HCT116 (cell line): ENCODE data around the gene RINL. TPM values are rescaled to one million over a fixed set of nuclear protein-coding genes. Genes with fewer than 3 reads are reported as not detected.

Source experiments
- ATAC-seq: fragments of 200-7000 bp; cut with Tn5 transposase; 2 replicates; pipeline ENCODE4 v1.9.1; 2020; ENCODE audit warnings: mild to moderate bottlenecking, moderate library complexity
- BruUV-seq: library from RNA; stranded (reverse); fragments of 400-500 nt; replicated peaks from 2 replicates; lab custom pipeline; 2021; lab: Mats Ljungman, UMichigan
- CTCF ChIA-PET: fragments of 300-600 bp; sonication (Branson Sonifier 250); formaldehyde crosslinking; loops from one replicate; lab custom pipeline; 2021; ENCODE audit warnings: antibody characterized with exemption; lab: Charles Lee
- POLR2A ChIA-PET: fragments of 300-600, 350-600 bp; sonication (Branson Sonifier 250); formaldehyde crosslinking; loops from one replicate; lab custom pipeline; 2021; ENCODE audit warnings: antibody characterized with exemption; lab: Charles Lee
- RAD21 ChIA-PET, 2 experiments: fragments of 300-600 bp; sonication (Branson Sonifier 250); formaldehyde crosslinking; loops; one replicate each; lab custom pipeline; 2023; ENCODE audit warnings: low total read pairs in 2 of 2; ENCODE audit not compliant: uncharacterized antibody in 2 of 2, unreplicated experiment in 2 of 2, low non-redundant PET in 1 of 2; lab: Charles Lee
- DNase-seq: peaks from one replicate; pipeline ENCODE4 v3.0.0-alpha.2; 2010; ENCODE audit warnings: low read depth, low spot score
- H2AFZ ChIP-seq: fragments of 200-600 bp; shearing (Covaris generic), sonication (generic); 2 replicates; pipeline ENCODE4 v1.6.1; 2017; ENCODE audit warnings: low read depth, mixed run types, mixed read lengths, antibody characterized with exemption, low read length; ENCODE audit not compliant: poor library complexity, severe bottlenecking
- H3K27ac ChIP-seq: 2 replicates; pipeline ENCODE4 v1.5.1; 2012; ENCODE audit warnings: low read depth, low read length
- H3K27me3 ChIP-seq: fragments of 200-600 bp; sonication (generic); 2 replicates; pipeline ENCODE4 v1.6.1; 2016; ENCODE audit warnings: mixed run types, low read length, mixed read lengths; ENCODE audit not compliant: insufficient read depth
- H3K36me3 ChIP-seq, 2 experiments: fragments of 200-500 bp in 1 of 2; fragments of 200-600 bp in 1 of 2; sonication (Bioruptor generic) in 1 of 2; sonication (generic) in 1 of 2; 2 replicates each; pipeline versions ENCODE4 v1.5.1 to v1.6.1; 2014 to 2016; ENCODE audit warnings: low read length in 2 of 2, inconsistent platforms in 1 of 2, mixed read lengths in 1 of 2, mixed run types in 1 of 2; ENCODE audit not compliant: insufficient read depth in 2 of 2, control insufficient read depth in 1 of 2
- H3K4me1 ChIP-seq, 2 experiments: fragments of 200-600 bp in 1 of 2; sonication (generic) in 1 of 2; 2 replicates each; pipeline versions ENCODE4 v1.5.1 to v1.6.1; 2012 to 2017; ENCODE audit warnings: low read length in 2 of 2, inconsistent platforms in 1 of 2, mild to moderate bottlenecking in 1 of 2, mixed read lengths in 1 of 2, mixed run types in 1 of 2, moderate library complexity in 1 of 2; ENCODE audit not compliant: insufficient read depth in 2 of 2, control insufficient read depth in 1 of 2
- H3K4me2 ChIP-seq: fragments of 200-600 bp; sonication (generic); 2 replicates; pipeline ENCODE4 v1.6.1; 2017; ENCODE audit warnings: mixed run types, low read length, mixed read lengths
- H3K4me3 ChIP-seq, 2 experiments: fragments of 200-600 bp in 1 of 2; sonication (generic) in 1 of 2; replicated peaks in 1 of 2; 2 replicates each; pipeline ENCODE4 v1.5.1; 2011 to 2016; ENCODE audit warnings: low read length in 2 of 2, control low read depth in 1 of 2, low read depth in 1 of 2, mild to moderate bottlenecking in 1 of 2, mixed read lengths in 1 of 2, mixed run types in 1 of 2
- H3K79me2 ChIP-seq: fragments of 200-600 bp; sonication (generic); 2 replicates; pipeline ENCODE4 v1.6.1; 2017; ENCODE audit warnings: mild to moderate bottlenecking, mixed run types, low read length, moderate library complexity, mixed read lengths; ENCODE audit not compliant: insufficient read depth
- H3K9ac ChIP-seq: fragments of 200-600 bp; sonication (generic); 2 replicates; pipeline ENCODE4 v1.6.1; 2016; ENCODE audit warnings: low read length, mixed read lengths
- H3K9me2 ChIP-seq: fragments of 200-600 bp; sonication (generic), shearing (Covaris generic); 2 replicates; pipeline ENCODE4 v1.6.1; 2017; ENCODE audit warnings: mixed run types, mild to moderate bottlenecking, moderate library complexity; ENCODE audit not compliant: insufficient read depth
- H3K9me3 ChIP-seq, 2 experiments: fragments of 200-500 bp in 1 of 2; fragments of 200-600 bp in 1 of 2; sonication (Bioruptor generic) in 1 of 2; sonication (generic) in 1 of 2; 2 replicates each; pipeline ENCODE4 v1.6.1; 2014 to 2017; ENCODE audit warnings: low read length in 2 of 2, mixed read lengths in 2 of 2, inconsistent platforms in 1 of 2, low read depth in 1 of 2, mild to moderate bottlenecking in 1 of 2, mixed run types in 1 of 2, moderate library complexity in 1 of 2; ENCODE audit not compliant: control insufficient read depth in 1 of 2, insufficient read depth in 1 of 2
- H4K20me1 ChIP-seq: fragments of 200-600 bp; sonication (generic), shearing (Covaris generic); 2 replicates; pipeline ENCODE4 v1.6.1; 2017; ENCODE audit warnings: mixed run types, mild to moderate bottlenecking, moderate library complexity; ENCODE audit not compliant: insufficient read depth
- CEBPB ChIP-seq: IDR thresholded peaks from 2 replicates; pipeline ENCODE4 v1.6.1; 2012; ENCODE audit warnings: low read depth
- EZH2 ChIP-seq: fragments of 200-600 bp; sonication (generic); IDR thresholded peaks from 2 replicates; pipeline ENCODE4 v1.6.1; 2017; ENCODE audit warnings: antibody characterized with exemption, mixed run types
- EZH2phosphoT487 ChIP-seq: fragments of 200-600 bp; IDR thresholded peaks from 2 replicates; pipeline ENCODE4 v1.6.1; 2018; ENCODE audit warnings: antibody characterized with exemption, borderline replicate concordance
- JUND ChIP-seq: IDR thresholded peaks from 2 replicates; pipeline ENCODE4 v1.6.1; 2012
- SIN3A ChIP-seq: IDR thresholded peaks from 2 replicates; pipeline ENCODE4 v1.6.1; 2012; ENCODE audit warnings: low read depth
- SRF ChIP-seq: IDR thresholded peaks from 2 replicates; pipeline ENCODE4 v1.6.1; 2012; ENCODE audit warnings: low read depth
- TCF7L2 ChIP-seq: IDR thresholded peaks from 2 replicates; pipeline ENCODE4 v1.7.0; 2011; ENCODE audit warnings: borderline replicate concordance, inconsistent platforms; ENCODE audit not compliant: insufficient read depth, insufficient read length; ENCODE audit errors: extremely low read depth
- intact Hi-C: fragments of 100-400 bp; cut with micrococcal nuclease; formaldehyde crosslinking; loops from 2 replicates; pipeline ENCODE4 v1.10.0; 2022
- total RNA-seq: library from RNA; stranded (reverse); gene quantifications from one replicate; pipeline ENCODE4 v1.2.1, GENCODE V29; 2021; ENCODE audit not compliant: unreplicated experiment
- TF ChIP-seq, protein P1 (sequence below): IDR thresholded peaks from 2 replicates; pipeline ENCODE4 v1.6.1; 2012
- TF ChIP-seq, protein P2 (sequence below), 3 experiments: fragments of 200-600 bp in 1 of 3; sonication (generic) in 1 of 3; IDR thresholded peaks in 2 of 3; conservative IDR thresholded peaks in 1 of 3; 2 replicates each; pipeline ENCODE4 v1.5.1; 2012 to 2017; ENCODE audit warnings: low read depth in 2 of 3, low read length in 2 of 3, antibody characterized with exemption in 1 of 3, borderline replicate concordance in 1 of 3, control low read depth in 1 of 3, mild to moderate bottlenecking in 1 of 3, mixed read lengths in 1 of 3, mixed run types in 1 of 3, moderate library complexity in 1 of 3; ENCODE audit not compliant: insufficient read depth in 1 of 3
- TF ChIP-seq, protein P3 (sequence below): IDR thresholded peaks from 2 replicates; pipeline ENCODE4 v1.6.1; 2012; ENCODE audit warnings: low read depth

RINL gene
- total RNA-seq, 1 experiment from 2014 or later, result 28.6 TPM

DNA sequence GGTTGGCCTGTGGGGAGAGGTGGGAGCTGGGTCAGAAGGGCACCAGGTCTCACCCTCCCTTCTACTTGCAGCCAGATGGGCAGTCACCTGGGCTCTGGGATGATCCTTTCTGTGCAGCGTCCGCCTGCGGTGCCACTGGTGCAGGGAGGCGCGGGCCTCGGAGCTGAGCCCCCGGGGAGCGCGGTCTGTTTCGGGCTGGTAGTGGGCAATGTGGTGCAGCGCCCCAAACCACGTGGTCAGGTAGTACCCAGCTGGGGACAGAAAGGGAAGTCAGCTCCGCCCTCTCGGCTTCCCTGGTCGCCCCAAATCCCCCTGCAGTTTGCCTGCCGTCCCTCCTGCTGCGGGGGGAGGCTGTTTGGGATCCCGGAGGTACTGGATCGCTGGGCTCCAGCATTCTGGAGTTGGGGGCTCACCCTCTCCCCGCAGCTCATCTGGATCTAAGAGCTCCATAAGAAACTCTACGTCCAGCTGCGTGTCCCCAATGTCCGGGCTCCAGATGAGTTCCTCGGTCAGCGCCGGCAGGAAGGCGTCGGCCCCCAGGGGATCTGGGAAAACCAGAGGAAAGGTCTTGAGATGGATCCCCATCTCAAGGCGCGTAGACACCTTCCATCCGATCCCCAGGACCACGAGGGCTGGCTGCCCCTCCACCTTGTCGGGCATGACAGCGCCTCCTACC lies 8.8 kb downstream of the RINL start:
- H3K27ac ChIP-seq, result no peak overlapping the region

More for the DNA sequence above, 8.8 kb downstream of the RINL start:
- TF ChIP-seq SIN3A, result no peak
- TF ChIP-seq, protein P1, sequence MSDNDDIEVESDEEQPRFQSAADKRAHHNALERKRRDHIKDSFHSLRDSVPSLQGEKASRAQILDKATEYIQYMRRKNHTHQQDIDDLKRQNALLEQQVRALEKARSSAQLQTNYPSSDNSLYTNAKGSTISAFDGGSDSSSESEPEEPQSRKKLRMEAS, result no peak
- TF ChIP-seq JUND, result no peak
- TF ChIP-seq TCF7L2, result no peak
- no peak for TF ChIP-seq CEBPB
- TF ChIP-seq, protein P2, sequence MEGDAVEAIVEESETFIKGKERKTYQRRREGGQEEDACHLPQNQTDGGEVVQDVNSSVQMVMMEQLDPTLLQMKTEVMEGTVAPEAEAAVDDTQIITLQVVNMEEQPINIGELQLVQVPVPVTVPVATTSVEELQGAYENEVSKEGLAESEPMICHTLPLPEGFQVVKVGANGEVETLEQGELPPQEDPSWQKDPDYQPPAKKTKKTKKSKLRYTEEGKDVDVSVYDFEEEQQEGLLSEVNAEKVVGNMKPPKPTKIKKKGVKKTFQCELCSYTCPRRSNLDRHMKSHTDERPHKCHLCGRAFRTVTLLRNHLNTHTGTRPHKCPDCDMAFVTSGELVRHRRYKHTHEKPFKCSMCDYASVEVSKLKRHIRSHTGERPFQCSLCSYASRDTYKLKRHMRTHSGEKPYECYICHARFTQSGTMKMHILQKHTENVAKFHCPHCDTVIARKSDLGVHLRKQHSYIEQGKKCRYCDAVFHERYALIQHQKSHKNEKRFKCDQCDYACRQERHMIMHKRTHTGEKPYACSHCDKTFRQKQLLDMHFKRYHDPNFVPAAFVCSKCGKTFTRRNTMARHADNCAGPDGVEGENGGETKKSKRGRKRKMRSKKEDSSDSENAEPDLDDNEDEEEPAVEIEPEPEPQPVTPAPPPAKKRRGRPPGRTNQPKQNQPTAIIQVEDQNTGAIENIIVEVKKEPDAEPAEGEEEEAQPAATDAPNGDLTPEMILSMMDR (IDR thresholded peaks at IDR 0.05 in 2 of 3, conservative IDR thresholded peaks at IDR 0.05 in 1 of 3; ENCODE audit: borderline replicate concordance in 1 of 3, insufficient read depth in 1 of 3, low read depth in 2 of 3, low read length in 2 of 3), result no peak
- TF ChIP-seq EZH2phosphoT487, result no peak
- TF ChIP-seq EZH2, result no peak
- TF ChIP-seq SRF, result no peak
- TF ChIP-seq, protein P3, sequence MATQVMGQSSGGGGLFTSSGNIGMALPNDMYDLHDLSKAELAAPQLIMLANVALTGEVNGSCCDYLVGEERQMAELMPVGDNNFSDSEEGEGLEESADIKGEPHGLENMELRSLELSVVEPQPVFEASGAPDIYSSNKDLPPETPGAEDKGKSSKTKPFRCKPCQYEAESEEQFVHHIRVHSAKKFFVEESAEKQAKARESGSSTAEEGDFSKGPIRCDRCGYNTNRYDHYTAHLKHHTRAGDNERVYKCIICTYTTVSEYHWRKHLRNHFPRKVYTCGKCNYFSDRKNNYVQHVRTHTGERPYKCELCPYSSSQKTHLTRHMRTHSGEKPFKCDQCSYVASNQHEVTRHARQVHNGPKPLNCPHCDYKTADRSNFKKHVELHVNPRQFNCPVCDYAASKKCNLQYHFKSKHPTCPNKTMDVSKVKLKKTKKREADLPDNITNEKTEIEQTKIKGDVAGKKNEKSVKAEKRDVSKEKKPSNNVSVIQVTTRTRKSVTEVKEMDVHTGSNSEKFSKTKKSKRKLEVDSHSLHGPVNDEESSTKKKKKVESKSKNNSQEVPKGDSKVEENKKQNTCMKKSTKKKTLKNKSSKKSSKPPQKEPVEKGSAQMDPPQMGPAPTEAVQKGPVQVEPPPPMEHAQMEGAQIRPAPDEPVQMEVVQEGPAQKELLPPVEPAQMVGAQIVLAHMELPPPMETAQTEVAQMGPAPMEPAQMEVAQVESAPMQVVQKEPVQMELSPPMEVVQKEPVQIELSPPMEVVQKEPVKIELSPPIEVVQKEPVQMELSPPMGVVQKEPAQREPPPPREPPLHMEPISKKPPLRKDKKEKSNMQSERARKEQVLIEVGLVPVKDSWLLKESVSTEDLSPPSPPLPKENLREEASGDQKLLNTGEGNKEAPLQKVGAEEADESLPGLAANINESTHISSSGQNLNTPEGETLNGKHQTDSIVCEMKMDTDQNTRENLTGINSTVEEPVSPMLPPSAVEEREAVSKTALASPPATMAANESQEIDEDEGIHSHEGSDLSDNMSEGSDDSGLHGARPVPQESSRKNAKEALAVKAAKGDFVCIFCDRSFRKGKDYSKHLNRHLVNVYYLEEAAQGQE, result no peak
- CTCF ChIA-PET, result no interaction called here
- intact Hi-C loops, result no loop called here
- no peak for ATAC-seq
- no peaks in the 10 kb centered on the region for H3K9me2 ChIP-seq
- no peaks in the 10 kb centered on the region for H3K79me2 ChIP-seq
- no TSS peak for BruUV-seq
- RAD21 ChIA-PET, result no interaction called here
- no peaks in the 10 kb centered on the region for H3K27me3 ChIP-seq
- no peak overlapping the region for H2AFZ ChIP-seq
- POLR2A ChIA-PET, result no interaction called here
- H3K4me2 ChIP-seq, result no peak overlapping the region
- H3K4me1 ChIP-seq, result peaks cover 3 to 15% of the 10 kb centered on the region in 2 experiments; a peak in 3 of 4 replicates
- no peaks in the 10 kb centered on the region for H3K36me3 ChIP-seq
- no peak overlapping the region for H3K4me3 ChIP-seq
- no peaks in the 10 kb centered on the region for H3K9me3 ChIP-seq
- no peaks in the 10 kb centered on the region for H4K20me1 ChIP-seq
- DNase-seq, result no peak
- H3K9ac ChIP-seq, result no peak overlapping the region
